Tibial artery (tissue), 4 donors: ENCODE results near the gene P2RY8.
"Not testable (repeated sequence)": the region's sequence is repeated elsewhere in the genome, so short reads cannot be mapped to it uniquely, and the experiment has no call there.

Experiments used
- DNase-seq, 2 donors: peaks; one replicate each; pipeline ENCODE4 v3.0.0-alpha.2; 2019
- H3K27ac ChIP-seq, 2 donors: fragments of 200-600 bp; sonication (generic) in 1 of 2; 1 replicate in 1 of 2; 2 replicates in 1 of 2; pipeline ENCODE4 v1.5.1; 2018 to 2019; ENCODE audit warnings: mild to moderate bottlenecking in 1 of 2
- H3K27me3 ChIP-seq, 2 donors: fragments of 200-600 bp; sonication (generic) in 1 of 2; one replicate each; pipeline versions ENCODE4 v1.5.1 to v1.6.0; 2016 to 2019
- H3K36me3 ChIP-seq, 3 donors: fragments of 200-600 bp; sonication (generic) in 2 of 3; one replicate each; pipeline ENCODE4 v1.5.1; 2016 to 2019; ENCODE audit warnings: mild to moderate bottlenecking in 2 of 3
- H3K4me1 ChIP-seq, 4 donors: fragments of 200-600 bp; sonication (generic) in 2 of 4; 1 replicate in 3 of 4; 2 replicates in 1 of 4; pipeline ENCODE4 v1.5.1; 2016 to 2019
- H3K4me3 ChIP-seq, 2 donors: fragments of 200-600 bp; sonication (generic) in 1 of 2; 1 replicate in 1 of 2; 2 replicates in 1 of 2; pipeline ENCODE4 v1.5.1; 2018 to 2019; ENCODE audit warnings: mild to moderate bottlenecking in 2 of 2
- H3K9me3 ChIP-seq, 3 donors: fragments of 200-600 bp; sonication (generic) in 1 of 3; one replicate each; pipeline ENCODE4 v1.5.1; 2016 to 2019
- intact Hi-C: fragments of 100-400 bp; cut with DNase I; formaldehyde crosslinking; loops from one replicate; pipeline ENCODE4 v1.15.0; 2023; ENCODE audit warnings: low total_unique reads
- TF ChIP-seq, protein P1 (sequence below), 2 experiments: fragments of 200-600 bp in 1 of 2; fragments of 450-650 bp in 1 of 2; IDR thresholded peaks; one replicate each; pipeline ENCODE4 v1.5.1; 2017 to 2019; ENCODE audit warnings: antibody characterized with exemption in 2 of 2, mild to moderate bottlenecking in 1 of 2, moderate library complexity in 1 of 2

Gene P2RY8

DNA sequence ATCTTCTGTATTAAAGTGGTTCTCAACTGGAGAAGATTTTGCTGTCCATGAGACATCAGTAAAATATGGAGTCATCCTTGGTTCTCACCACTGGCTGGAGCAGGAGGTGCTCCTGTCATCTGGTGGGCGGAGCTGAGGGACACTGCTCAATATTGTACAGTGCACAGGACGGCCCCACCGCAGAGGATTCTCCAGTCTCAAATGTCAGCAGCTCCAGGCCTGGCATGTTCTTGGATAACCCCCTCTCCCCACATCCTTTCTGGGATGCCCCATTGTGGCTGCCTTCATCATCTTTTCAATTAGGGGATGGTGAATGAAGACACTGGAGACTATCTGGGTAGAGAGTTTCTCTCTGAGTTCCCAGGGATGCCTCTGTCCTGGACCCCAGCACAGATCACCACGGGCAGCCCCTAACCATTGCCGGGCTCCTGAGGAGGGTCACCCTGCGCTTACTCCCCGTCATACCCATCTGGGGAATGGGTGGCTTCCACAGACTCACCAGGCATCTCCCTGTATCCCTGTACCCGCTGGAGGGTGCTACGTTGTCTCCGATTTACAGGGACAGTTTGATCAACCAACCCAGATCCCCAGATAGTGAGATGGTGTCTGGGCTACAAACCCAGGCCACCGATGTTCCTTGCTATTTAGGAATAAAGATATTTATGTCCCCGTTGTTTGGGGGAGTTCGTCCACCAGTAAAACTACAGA is 21.9 kb upstream of the P2RY8 start:
- Histone ChIP-seq H3K27ac (no peak overlapping the region), H3K36me3 (no peaks in the 10 kb centered on the region), H3K4me3 (no peak overlapping the region), H3K9me3 (peaks cover 0 to under 1% (median 0%) of the 10 kb centered on the region in 3 donors), H3K4me1 (no peaks in the 10 kb centered on the region), H3K27me3 (no peaks in the 10 kb centered on the region)
- TF ChIP-seq, protein P1, sequence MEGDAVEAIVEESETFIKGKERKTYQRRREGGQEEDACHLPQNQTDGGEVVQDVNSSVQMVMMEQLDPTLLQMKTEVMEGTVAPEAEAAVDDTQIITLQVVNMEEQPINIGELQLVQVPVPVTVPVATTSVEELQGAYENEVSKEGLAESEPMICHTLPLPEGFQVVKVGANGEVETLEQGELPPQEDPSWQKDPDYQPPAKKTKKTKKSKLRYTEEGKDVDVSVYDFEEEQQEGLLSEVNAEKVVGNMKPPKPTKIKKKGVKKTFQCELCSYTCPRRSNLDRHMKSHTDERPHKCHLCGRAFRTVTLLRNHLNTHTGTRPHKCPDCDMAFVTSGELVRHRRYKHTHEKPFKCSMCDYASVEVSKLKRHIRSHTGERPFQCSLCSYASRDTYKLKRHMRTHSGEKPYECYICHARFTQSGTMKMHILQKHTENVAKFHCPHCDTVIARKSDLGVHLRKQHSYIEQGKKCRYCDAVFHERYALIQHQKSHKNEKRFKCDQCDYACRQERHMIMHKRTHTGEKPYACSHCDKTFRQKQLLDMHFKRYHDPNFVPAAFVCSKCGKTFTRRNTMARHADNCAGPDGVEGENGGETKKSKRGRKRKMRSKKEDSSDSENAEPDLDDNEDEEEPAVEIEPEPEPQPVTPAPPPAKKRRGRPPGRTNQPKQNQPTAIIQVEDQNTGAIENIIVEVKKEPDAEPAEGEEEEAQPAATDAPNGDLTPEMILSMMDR (IDR thresholded peaks at IDR 0.05), result no peak
- intact Hi-C loops, result no loop called here
- no peak for DNase-seq

DNA sequence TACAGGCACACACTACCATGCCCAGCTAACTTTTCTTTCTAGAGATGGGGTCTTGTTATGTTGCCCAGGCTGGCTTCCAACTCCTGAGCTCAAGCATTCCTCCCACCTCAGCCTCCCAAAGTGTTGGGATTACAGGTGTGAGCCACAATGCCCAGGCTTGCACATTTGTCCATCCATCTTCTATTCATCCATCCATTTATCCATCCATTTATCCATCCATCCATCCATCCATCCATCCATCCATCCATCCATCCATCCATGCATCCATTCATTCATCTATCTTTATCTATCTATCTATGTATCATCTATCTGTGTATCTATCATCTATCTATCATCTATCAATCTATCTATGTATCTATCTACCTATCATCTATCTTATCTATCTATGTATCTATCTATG is 20.5 kb upstream of the P2RY8 start:
- H3K9me3 ChIP-seq, H3K4me3 ChIP-seq, intact Hi-C loops, H3K4me1 ChIP-seq, H3K36me3 ChIP-seq, H3K27ac ChIP-seq, H3K27me3 ChIP-seq, DNase-seq: not testable (repeated sequence)

DNA sequence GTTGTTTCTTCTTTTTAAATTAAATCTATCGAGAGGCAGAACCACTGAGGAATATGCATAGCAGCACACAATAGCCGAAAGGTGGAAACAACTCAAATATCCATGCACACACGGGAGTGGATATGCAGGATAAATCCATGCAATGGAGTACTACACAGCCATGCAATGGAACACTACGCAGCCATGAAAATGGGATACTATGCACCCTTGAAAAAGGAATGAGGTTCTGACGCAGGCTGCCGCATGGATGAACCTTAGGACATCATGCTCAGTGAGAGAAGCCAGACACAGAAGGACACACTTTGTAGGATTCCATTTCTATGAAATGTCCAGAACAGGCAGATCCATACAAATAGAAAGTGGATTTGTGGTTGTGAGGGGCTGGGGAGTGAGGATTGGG is 18.4 kb upstream of the P2RY8 start:
- no peak overlapping the region for H3K4me3 ChIP-seq
- DNase-seq, result no peak

DNA sequence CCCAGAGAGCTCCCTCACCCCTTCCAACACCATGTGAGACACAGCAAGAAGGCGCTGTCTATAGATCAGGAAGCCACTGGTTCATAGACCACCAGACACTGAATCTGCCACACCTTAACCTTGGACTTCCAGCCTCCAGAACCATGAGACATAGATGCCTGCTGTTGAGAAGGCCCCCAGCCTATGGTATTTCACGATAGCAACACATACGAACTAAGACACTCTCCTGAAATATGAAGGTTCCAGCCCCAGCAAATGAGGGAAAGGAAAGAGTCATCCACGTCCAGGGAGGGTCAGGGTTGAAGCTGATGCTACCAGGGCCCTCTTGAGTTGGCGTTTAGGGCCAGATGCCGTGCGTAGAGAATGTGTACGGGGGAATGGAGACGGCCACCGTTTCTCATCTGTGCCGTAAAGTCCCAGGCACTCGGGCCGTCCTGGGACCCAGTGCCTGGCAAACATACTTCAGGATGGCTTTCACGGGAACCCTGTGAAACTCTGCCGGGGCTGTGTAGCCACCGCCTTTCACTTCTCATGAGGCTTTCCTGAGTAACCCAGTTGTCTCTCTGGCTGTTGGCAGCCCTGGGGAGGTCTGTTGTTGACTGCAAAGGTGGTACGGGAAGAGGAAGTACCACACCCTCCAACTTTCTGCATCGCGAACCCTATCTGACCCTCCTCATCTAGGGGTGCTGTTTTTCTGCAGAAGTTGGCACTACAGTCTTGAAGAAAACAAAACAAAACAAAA is 17.7 kb upstream of the P2RY8 start:
- H3K27me3 ChIP-seq, result no peaks in the 10 kb centered on the region
- intact Hi-C loops, result no loop called here
- DNase-seq, result no peak
- H3K27ac ChIP-seq, result no peak overlapping the region
- TF ChIP-seq, protein P1 (IDR thresholded peaks at IDR 0.05), result no peak
- H3K4me1 ChIP-seq, result no peaks in the 10 kb centered on the region
- H3K9me3 ChIP-seq, result peaks cover 0 to 5% (median 0%) of the 10 kb centered on the region in 3 donors
- H3K36me3 ChIP-seq, result no peaks in the 10 kb centered on the region
- no peak overlapping the region for H3K4me3 ChIP-seq

More for the DNA sequence above, 18.4 kb upstream of the P2RY8 start:
- TF ChIP-seq, protein P1 (IDR thresholded peaks at IDR 0.05), result no peak
- no peaks in the 10 kb centered on the region for H3K36me3 ChIP-seq
- intact Hi-C loops, result no loop called here
- no peak overlapping the region for H3K27ac ChIP-seq
- H3K9me3 ChIP-seq, result peaks cover 0 to 5% (median 0%) of the 10 kb centered on the region in 3 donors
- H3K27me3 ChIP-seq, result no peaks in the 10 kb centered on the region
- H3K4me1 ChIP-seq, result no peaks in the 10 kb centered on the region

DNA sequence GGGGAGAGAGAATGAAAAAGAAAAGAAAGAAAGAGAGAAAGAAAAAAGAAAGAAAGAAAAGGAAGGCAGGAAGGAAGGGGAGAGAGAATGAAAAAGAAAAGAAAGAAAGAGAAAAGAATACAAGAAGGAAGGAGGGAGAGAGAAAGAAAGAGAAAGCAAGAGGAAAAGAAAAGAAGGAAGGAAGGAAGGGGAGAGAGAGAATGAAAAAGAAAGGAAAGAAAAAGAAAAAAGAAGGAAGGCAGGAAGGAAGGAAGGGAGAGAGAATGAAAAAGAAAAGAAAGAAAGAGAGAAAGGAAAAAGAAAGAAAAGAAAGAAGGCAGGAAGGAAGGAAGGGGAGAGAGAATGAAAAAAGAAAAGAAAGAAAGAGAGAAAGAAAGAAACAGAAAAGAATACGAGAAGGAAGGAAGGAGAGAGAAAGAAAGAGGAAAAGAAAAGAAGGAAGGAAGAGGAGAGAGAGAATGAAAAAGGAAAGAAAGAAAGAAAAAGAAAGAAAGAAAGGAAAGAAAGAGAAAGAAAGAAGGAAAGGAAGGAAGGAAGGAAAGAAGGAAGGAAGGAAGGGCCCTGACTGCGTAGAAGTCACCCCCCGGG is 15.1 kb upstream of the P2RY8 start:
- intact Hi-C loops, result no loop called here
- Histone ChIP-seq H3K27ac (no peak overlapping the region), H3K4me3 (no peak overlapping the region), H3K27me3 (no peaks in the 10 kb centered on the region), H3K4me1 (no peaks in the 10 kb centered on the region), H3K36me3 (no peaks in the 10 kb centered on the region), H3K9me3 (peaks cover 0 to 7% (median 0%) of the 10 kb centered on the region in 3 donors)
- no peak for DNase-seq
- TF ChIP-seq, protein P1 (IDR thresholded peaks at IDR 0.05), result no peak
